H9 (cell line): Measurements from ENCODE around the gene CCSER1. TPM values are rescaled to one million over a fixed set of nuclear protein-coding genes. Genes with fewer than 3 reads are reported as not detected.
"Not testable (repeated sequence)": the region's sequence is repeated elsewhere in the genome, so short reads cannot be mapped to it uniquely, and the experiment has no call there.

Experiments
- DNase-seq: peaks from one replicate; pipeline ENCODE4 v3.0.0-alpha.2; 2017
- H2AFZ ChIP-seq: one replicate; pipeline ENCODE4 v1.6.1; 2013; ENCODE audit warnings: mild to moderate bottlenecking, low read length, control low read depth, moderate library complexity
- H2AK5ac ChIP-seq: 2 replicates; pipeline ENCODE4 v1.6.1; 2013; ENCODE audit warnings: low read length, control low read depth, mixed read lengths; ENCODE audit not compliant: insufficient read length
- H2BK120ac ChIP-seq: one replicate; pipeline ENCODE4 v1.6.1; 2013; ENCODE audit warnings: low read depth, mild to moderate bottlenecking, low read length, control low read depth, inconsistent platforms; ENCODE audit not compliant: poor library complexity, severe bottlenecking
- H2BK12ac ChIP-seq: 2 replicates; pipeline ENCODE4 v1.6.1; 2013; ENCODE audit warnings: low read length, control low read depth, mixed read lengths, low read depth; ENCODE audit not compliant: insufficient read length
- H2BK15ac ChIP-seq: 2 replicates; pipeline ENCODE4 v1.6.1; 2013; ENCODE audit warnings: low read depth, low read length, control low read depth
- H2BK20ac ChIP-seq: one replicate; pipeline ENCODE4 v1.6.1; 2013; ENCODE audit warnings: low read depth, mild to moderate bottlenecking, low read length, control low read depth, inconsistent platforms; ENCODE audit not compliant: poor library complexity, severe bottlenecking
- H2BK5ac ChIP-seq: 2 replicates; pipeline ENCODE4 v1.6.1; 2013; ENCODE audit warnings: low read length, control low read depth, mixed read lengths; ENCODE audit not compliant: insufficient read length
- H3K14ac ChIP-seq: 2 replicates; pipeline ENCODE4 v1.6.1; 2013; ENCODE audit warnings: low read length, control low read depth; ENCODE audit not compliant: insufficient read depth
- H3K18ac ChIP-seq: 2 replicates; pipeline ENCODE4 v1.6.1; 2013; ENCODE audit warnings: low read depth, mild to moderate bottlenecking, mixed read lengths, low read length, control low read depth; ENCODE audit not compliant: insufficient read length
- H3K23ac ChIP-seq: 2 replicates; pipeline ENCODE4 v1.6.1; 2013; ENCODE audit warnings: low read length, control low read depth, mixed read lengths, low read depth; ENCODE audit not compliant: insufficient read length
- H3K23me2 ChIP-seq: 2 replicates; pipeline ENCODE4 v1.6.1; 2013; ENCODE audit warnings: low read depth, mild to moderate bottlenecking, mixed read lengths, low read length, control low read depth; ENCODE audit not compliant: insufficient read length, poor library complexity, severe bottlenecking
- H3K27ac ChIP-seq: 2 replicates; pipeline ENCODE4 v1.5.1; 2013; ENCODE audit warnings: low read length, control low read depth, mixed read lengths, low read depth; ENCODE audit not compliant: insufficient read length
- H3K27me3 ChIP-seq: 2 replicates; pipeline ENCODE4 v1.6.1; 2013; ENCODE audit warnings: low read length, control low read depth, inconsistent platforms; ENCODE audit not compliant: insufficient read depth
- H3K4ac ChIP-seq: 2 replicates; pipeline ENCODE4 v1.6.1; 2013; ENCODE audit warnings: low read depth, mild to moderate bottlenecking, control low read depth, inconsistent platforms, low read length, moderate library complexity
- H3K4me1 ChIP-seq: 2 replicates; pipeline ENCODE4 v1.6.1; 2013; ENCODE audit warnings: low read length, control low read depth, inconsistent platforms; ENCODE audit not compliant: insufficient read depth
- H3K4me2 ChIP-seq: 2 replicates; pipeline ENCODE4 v1.6.1; 2013; ENCODE audit warnings: low read length, control low read depth, mixed read lengths; ENCODE audit not compliant: insufficient read length, insufficient read depth
- H3K56ac ChIP-seq: 2 replicates; pipeline ENCODE4 v1.6.1; 2013; ENCODE audit warnings: low read depth, mild to moderate bottlenecking, mixed read lengths, low read length, control low read depth; ENCODE audit not compliant: insufficient read length
- H3K79me1 ChIP-seq: 2 replicates; pipeline ENCODE4 v1.6.1; 2013; ENCODE audit warnings: low read depth, mild to moderate bottlenecking, moderate library complexity, low read length, control low read depth, inconsistent platforms; ENCODE audit not compliant: insufficient read depth, poor library complexity, severe bottlenecking
- H3K79me2 ChIP-seq: 2 replicates; pipeline ENCODE4 v1.6.1; 2013; ENCODE audit warnings: low read length, control low read depth, inconsistent platforms; ENCODE audit not compliant: insufficient read depth
- H3K9ac ChIP-seq: 2 replicates; pipeline ENCODE4 v1.6.1; 2013; ENCODE audit warnings: low read length, control low read depth, mixed read lengths; ENCODE audit not compliant: insufficient read length; ENCODE audit errors: extremely low read depth
- H3K9me3 ChIP-seq: one replicate; pipeline ENCODE4 v1.6.1; 2013; ENCODE audit warnings: low read depth, low read length, inconsistent platforms; ENCODE audit not compliant: control insufficient read depth
- H3T11ph ChIP-seq: one replicate; pipeline ENCODE4 v1.6.1; 2013; ENCODE audit warnings: mild to moderate bottlenecking, low read length, control low read depth, inconsistent platforms
- H4K20me1 ChIP-seq: one replicate; pipeline ENCODE4 v1.6.1; 2013; ENCODE audit not compliant: control insufficient read depth, insufficient read length, insufficient read depth
- H4K5ac ChIP-seq: 2 replicates; pipeline ENCODE4 v1.6.1; 2013; ENCODE audit warnings: low read depth, mild to moderate bottlenecking, mixed read lengths, low read length, control low read depth; ENCODE audit not compliant: insufficient read length
- H4K8ac ChIP-seq: replicated peaks from 2 replicates; pipeline ENCODE4 v1.6.1; 2013; ENCODE audit warnings: low read length, control low read depth, mixed read lengths, low read depth; ENCODE audit not compliant: insufficient read length
- H4K91ac ChIP-seq: 2 replicates; pipeline ENCODE4 v1.6.1; 2013; ENCODE audit warnings: low read depth, mild to moderate bottlenecking, moderate library complexity, mixed read lengths, low read length, control low read depth; ENCODE audit not compliant: insufficient read length
- H3K27ac Mint-ChIP-seq, 3 experiments: 2 replicates in 2 of 3; 3 replicates in 1 of 3; pipeline ENCODE4 v1.8.0; 2020 to 2021; ENCODE audit warnings: mixed read lengths in 3 of 3, mild to moderate bottlenecking in 1 of 3, moderate library complexity in 1 of 3
- H3K27me3 Mint-ChIP-seq: 2 replicates; pipeline ENCODE4 v1.8.0; 2021; ENCODE audit warnings: low read depth, mild to moderate bottlenecking, moderate library complexity, mixed read lengths
- H3K36me3 Mint-ChIP-seq, 3 experiments: 2 replicates in 2 of 3; 3 replicates in 1 of 3; pipeline ENCODE4 v1.8.0; 2020 to 2021; ENCODE audit warnings: low read depth in 3 of 3, mixed read lengths in 3 of 3; ENCODE audit not compliant: insufficient read depth in 1 of 3
- H3K4me1 Mint-ChIP-seq, 2 experiments: 2 replicates each; pipeline ENCODE4 v1.8.0; 2020; ENCODE audit warnings: mixed read lengths in 2 of 2
- H3K4me3 Mint-ChIP-seq, 2 experiments: 2 replicates in 1 of 2; 3 replicates in 1 of 2; pipeline ENCODE4 v1.8.0; 2020 to 2021; ENCODE audit warnings: mild to moderate bottlenecking in 2 of 2, mixed read lengths in 2 of 2, moderate library complexity in 1 of 2
- H3K9me3 Mint-ChIP-seq, 2 experiments: 2 replicates in 1 of 2; 3 replicates in 1 of 2; pipeline ENCODE4 v1.8.0; 2020; ENCODE audit warnings: mild to moderate bottlenecking in 2 of 2, mixed read lengths in 2 of 2, moderate library complexity in 1 of 2
- CTCF ChIP-seq: fragments of 200-600 bp; sonication (generic); conservative IDR thresholded peaks from 3 replicates; pipeline ENCODE4 v1.8.0; 2021; ENCODE audit warnings: antibody characterized with exemption, mild to moderate bottlenecking
- WGBS: extraction: QIAGEN DNeasy Blood & Tissue Kit; methylation state at CpG from one replicate; pipeline ENCODE4 v1.1.7; 2013; ENCODE audit warnings: missing lambda C conversion rate, low lambda C conversion rate, mixed read lengths; ENCODE audit not compliant: insufficient read length; ENCODE audit errors: extremely low coverage; 5-methylcytosine and 5-hydroxymethylcytosine counted together
- total RNA-seq: library from RNA; stranded (reverse); gene quantifications from 2 replicates; pipeline ENCODE4 v1.2.1, GENCODE V29; 2021

CCSER1 gene
- total RNA-seq, 1 experiment from 2014 or later: 0.37 TPM

GRCh38 chr4:91622925-91623602 lies 1495.9 kb downstream of the CCSER1 start:
- no peak overlapping the region for H3K56ac ChIP-seq
- no CpG with 5 or more reads among the region's 3 CpGs for WGBS
- H2BK20ac ChIP-seq: no peak overlapping the region
- H3K4me3 Mint-ChIP-seq: peak overlapping the region; percentile 96 to 97
- H4K5ac ChIP-seq: no peak overlapping the region
- no peaks in the 10 kb centered on the region for H4K20me1 ChIP-seq
- DNase-seq: no peak
- peaks cover 3% of the 10 kb centered on the region for H3K79me1 ChIP-seq
- H3K9me3 ChIP-seq: no peaks in the 10 kb centered on the region
- no peak overlapping the region for H3K18ac ChIP-seq
- no peak overlapping the region for H4K8ac ChIP-seq
- no peak overlapping the region for H2AK5ac ChIP-seq
- TF ChIP-seq CTCF: no peak
- H3K27me3 ChIP-seq: no peaks in the 10 kb centered on the region
- no peak overlapping the region for H2AFZ ChIP-seq
- H3K9me3 Mint-ChIP-seq: peaks cover 7 to 19% of the 10 kb centered on the region in 2 experiments
- H4K91ac ChIP-seq: no peak overlapping the region
- H3T11ph ChIP-seq: no peak overlapping the region
- H3K4me1 ChIP-seq: peaks cover 7% of the 10 kb centered on the region; the same call in 1 of the 2 replicates
- H3K4me1 Mint-ChIP-seq: peaks cover 29 to 48% of the 10 kb centered on the region in 2 experiments
- no peak overlapping the region for H3K9ac ChIP-seq
- no peaks in the 10 kb centered on the region for H3K23me2 ChIP-seq
- H3K27ac Mint-ChIP-seq: peak overlapping the region; percentile 49 to 100 (median 95)
- H2BK15ac ChIP-seq: no peak overlapping the region
- H3K27ac ChIP-seq: peak overlapping the region; percentile 53
- H3K79me2 ChIP-seq: peaks cover 16% of the 10 kb centered on the region; the same call in 1 of the 2 replicates
- H3K27me3 Mint-ChIP-seq: no peaks in the 10 kb centered on the region
- H3K14ac ChIP-seq: no peak overlapping the region
- H3K4me2 ChIP-seq: peak overlapping the region; percentile 38
- no peak overlapping the region for H2BK12ac ChIP-seq
- H3K23ac ChIP-seq: no peak overlapping the region
- H3K4ac ChIP-seq: no peak overlapping the region
- H3K36me3 Mint-ChIP-seq: peaks cover 39 to 48% (median 42%) of the 10 kb centered on the region in 3 experiments
- no peak overlapping the region for H2BK5ac ChIP-seq
- no peak overlapping the region for H2BK120ac ChIP-seq

GRCh38 chr4:91623603-91623967 lies 1496.4 kb downstream of the CCSER1 start:
- not testable (repeated sequence) for H2BK5ac ChIP-seq, H2BK12ac ChIP-seq, DNase-seq, H3K9me3 ChIP-seq, H3K27me3 ChIP-seq, H3K23ac ChIP-seq, H3K27me3 Mint-ChIP-seq, H3K18ac ChIP-seq, H3K56ac ChIP-seq, H2BK15ac ChIP-seq, H2BK120ac ChIP-seq, H3K9ac ChIP-seq, H3K79me1 ChIP-seq, H4K8ac ChIP-seq, H4K91ac ChIP-seq, H2AK5ac ChIP-seq, H2AFZ ChIP-seq, H4K20me1 ChIP-seq, H4K5ac ChIP-seq, H2BK20ac ChIP-seq, H3K23me2 ChIP-seq, H3K4ac ChIP-seq, H3K14ac ChIP-seq, H3T11ph ChIP-seq, H3K4me1 ChIP-seq, H3K27ac ChIP-seq
- peak overlapping the region; percentile 38 for H3K4me2 ChIP-seq
- WGBS: no CpG with 5 or more reads among the region's 4 CpGs
- Mint-ChIP-seq H3K4me1 (peaks cover 35 to 51% of the 10 kb centered on the region in 2 experiments), H3K9me3 (peaks cover 7 to 21% of the 10 kb centered on the region in 2 experiments), H3K4me3 (peak overlapping the region; percentile 96 to 97), H3K36me3 (peaks cover 44 to 53% (median 47%) of the 10 kb centered on the region in 3 experiments), H3K27ac (peak overlapping the region; percentile 95 to 100 (median 98))
- peaks cover 16% of the 10 kb centered on the region; the same call in 1 of the 2 replicates for H3K79me2 ChIP-seq
